NCI-H2081 (cell line): ENCODE results near the gene PPFIBP1.
A peak's percentile ranks its signal among the peaks of the same experiment; 100 is the strongest.

Experiments used
- DNase-seq, 2 experiments: peaks; one replicate each; lab custom pipeline; 2025; lab: John Stamatoyannopoulos, UW

The PPFIBP1 gene

DNA sequence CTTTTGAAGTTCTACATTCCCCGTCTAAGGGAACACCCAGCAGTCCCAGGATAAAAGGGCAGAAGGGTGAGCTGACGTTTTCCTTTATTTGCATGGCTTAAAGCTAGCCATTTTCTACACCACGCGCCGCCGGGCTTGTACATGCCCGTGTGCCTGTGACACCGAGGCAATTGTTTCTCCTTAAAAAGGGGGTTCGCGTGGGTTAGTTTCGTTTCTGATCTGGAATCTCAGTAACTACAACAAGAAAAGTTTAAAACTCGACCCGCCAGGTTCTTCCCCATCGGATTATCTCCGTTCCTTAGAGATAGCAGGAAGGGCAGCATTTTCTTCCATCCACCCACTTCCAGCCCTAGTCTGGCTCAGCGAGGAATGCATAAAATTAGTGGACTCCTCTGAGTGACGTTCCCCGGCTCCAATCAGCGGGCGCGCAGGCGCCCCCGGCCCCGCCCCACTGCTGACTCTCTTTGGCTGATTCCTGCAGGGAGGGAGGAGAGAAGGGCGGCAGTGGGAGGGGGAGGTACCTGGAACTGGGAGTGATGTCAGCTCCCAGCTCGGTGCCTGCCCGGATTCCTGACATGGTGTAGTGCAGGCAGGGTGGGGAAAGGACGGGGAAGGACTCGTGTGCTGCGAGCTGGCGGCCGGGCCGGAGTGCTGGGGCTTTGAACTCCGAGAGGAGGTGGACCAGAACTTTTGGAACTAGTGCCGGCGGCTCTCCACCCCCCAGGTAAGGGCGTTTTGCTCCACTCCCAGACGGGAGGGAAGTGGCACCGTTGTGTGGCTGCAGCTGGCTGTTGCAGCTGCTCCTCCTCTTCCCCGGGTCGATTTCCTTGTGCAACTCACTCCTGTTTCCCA, at the start of gene PPFIBP1:
Gene PPFIBP1 (plus strand): TSS at position 565 of the 852 bp plus-strand sequence. CDS start 109,191 bp downstream, outside the sequence.
- DNase-seq: peak; percentile 96 to 98

DNA sequence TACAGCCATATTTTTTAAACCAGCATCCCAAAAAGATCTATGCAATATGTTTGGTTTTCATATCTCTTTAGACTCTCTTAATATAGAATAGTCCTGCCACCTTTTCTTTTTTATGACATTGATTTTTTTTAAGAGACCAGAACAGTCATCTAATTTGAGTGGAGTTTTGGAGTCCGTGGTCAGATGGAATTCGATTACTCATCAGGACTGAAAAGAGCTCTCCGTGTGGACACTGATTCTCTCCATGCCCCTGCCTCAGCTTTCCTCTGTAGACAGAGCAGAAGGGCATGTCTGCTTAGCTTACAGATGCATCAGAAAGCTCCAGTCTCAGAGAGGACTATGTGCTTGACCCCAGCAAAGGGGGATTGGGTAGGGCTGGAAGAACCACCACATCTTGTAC, 49.7 kb upstream of the PPFIBP1 start:
- no peak for DNase-seq

DNA sequence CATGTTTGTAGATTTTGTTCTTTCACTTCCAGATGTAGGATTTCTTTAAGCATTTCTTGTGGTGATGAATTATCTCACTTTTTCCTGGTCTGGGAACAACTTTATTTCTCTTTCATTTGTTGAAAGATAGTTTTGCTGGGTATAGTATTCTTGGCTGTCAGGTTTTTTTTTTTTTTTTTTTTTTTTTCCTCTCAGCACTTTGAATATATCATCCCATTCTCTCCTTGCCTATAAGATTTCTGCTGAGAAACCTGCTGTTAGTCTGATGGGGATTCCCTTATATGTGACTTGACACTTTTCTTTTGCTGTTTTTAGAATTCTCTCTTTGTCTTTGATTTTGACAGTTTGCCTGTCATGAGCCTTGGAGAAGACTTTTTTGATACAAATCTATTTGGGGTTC, 47.0 kb upstream of the PPFIBP1 start:
- DNase-seq: no peak

DNA sequence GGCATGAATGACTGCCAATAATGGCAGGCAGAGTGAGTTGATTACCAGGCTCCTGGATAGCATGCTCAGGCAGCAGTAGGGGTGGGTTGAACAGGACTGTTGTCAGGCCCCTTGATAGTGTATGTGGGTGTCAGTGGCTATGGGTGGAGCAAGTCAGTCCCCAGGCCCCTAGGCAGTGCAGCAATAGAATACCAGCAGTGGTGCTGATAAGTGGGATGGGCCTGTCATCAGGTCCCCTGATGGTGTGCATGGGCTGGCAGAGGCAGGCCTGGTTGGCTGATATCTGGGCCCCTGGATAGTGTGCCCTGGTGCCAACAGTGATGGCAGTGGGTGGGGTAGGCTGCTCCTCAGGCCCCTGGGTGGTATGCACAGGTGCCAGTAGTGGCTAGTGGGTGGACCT, 45.1 kb upstream of the PPFIBP1 start:
- DNase-seq: no peak

DNA sequence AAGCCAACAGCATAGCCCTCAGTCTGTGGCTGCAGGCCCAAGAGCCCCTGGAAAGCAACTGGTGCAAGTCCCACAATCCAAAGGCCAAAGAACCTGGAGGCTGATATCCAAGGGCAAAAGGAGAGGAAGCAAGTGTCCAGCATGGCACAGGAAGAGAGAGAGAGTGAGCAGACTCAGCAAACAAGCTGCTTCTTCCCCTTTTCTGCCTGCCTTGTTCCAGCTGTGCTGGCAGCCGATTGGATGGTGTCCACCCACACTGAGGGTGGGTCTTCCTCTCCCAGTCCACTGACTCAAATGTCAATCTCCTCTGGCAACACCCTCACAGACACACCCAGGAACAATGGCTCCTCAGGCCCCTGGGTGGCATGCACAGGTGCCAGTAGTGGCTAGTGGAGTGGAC, 44.0 kb upstream of the PPFIBP1 start:
- no peak for DNase-seq

DNA sequence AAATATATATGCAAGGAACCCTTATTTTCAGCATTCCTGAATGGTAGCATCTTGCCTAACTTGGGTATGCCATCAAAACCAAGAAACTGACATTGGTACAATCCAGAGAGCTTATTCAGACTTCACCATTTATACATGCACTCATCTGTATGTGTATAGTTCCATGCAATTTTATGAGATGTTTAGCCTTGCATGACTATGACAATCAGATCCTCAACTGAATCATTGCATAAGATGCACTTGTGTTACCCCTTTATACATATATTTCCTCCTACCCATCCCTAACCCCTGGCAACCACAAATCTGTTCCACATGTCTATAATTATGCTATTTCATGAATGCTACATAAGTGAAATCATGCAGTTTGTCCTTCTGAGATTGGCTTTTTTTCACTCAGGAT, 37.0 kb upstream of the PPFIBP1 start:
- DNase-seq: no peak

DNA sequence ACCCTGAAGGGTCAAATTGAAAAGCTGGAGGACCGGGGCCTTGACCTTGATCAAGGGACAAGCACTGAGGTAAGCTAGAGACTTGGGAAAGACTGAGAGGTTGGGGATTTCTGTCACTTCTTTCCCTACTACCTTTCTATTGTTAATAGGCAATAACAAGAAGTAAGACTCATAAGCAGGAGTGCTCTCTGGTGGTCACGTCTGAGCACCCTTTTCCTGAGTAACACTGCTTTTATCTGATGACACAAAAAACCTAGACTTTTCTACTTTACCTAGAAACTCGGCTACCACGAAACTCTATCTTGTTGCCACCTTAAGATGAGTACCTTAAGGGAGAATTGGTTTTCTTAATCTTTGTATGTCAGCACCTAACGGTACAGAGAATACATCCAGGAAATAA, 35.5 kb upstream of the PPFIBP1 start:
- no peak for DNase-seq

DNA sequence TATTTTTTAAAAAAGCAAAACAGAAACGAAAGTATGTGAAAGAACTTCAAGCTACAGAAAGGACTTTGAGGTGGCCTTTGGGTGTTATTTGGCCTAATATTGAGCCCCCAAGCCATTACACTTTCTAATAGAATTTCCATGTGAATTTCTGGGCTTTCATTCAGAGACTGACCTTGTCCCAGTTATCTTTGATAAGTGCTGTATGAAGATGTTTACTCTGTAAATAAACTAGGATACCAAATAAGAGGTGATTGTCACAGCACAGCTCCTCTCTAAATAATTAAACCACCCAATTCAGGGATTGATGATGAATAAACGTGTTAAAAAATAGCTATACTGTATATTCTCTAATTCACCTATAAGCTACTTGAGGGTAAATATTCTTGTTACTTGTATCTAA, 32.8 kb upstream of the PPFIBP1 start:
- no peak for DNase-seq

DNA sequence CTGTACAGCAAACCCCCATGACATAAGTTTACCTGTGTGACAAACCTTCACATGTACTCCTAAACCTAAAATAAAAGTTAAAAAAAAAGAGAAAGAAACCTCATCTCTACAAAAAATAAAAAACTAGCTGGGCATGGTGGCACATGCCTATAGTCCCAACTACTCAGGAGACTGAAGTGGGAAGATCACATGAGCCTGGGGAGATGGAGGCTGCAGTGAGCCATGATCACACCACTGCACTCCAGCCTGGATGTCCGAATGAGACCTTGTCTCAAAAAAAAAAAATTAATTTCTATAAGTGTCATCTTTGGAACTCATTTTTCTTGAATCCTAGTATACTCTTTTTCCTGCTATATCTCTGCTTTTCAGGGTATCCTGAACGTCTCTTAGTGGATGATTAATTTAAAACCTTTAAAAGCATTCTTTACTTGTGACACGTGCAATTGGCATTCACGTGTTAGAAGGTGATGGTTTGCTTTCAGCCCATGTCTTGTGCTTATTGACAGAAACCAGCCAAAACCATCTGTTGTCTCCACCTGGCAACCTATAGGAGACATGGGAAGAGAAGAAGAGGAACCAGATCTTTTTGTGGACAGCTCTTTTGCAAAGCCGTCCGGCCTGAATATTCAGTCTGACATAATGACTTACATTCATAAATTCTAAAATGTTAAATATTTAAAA, 30.6 kb upstream of the PPFIBP1 start:
- DNase-seq: no peak

DNA sequence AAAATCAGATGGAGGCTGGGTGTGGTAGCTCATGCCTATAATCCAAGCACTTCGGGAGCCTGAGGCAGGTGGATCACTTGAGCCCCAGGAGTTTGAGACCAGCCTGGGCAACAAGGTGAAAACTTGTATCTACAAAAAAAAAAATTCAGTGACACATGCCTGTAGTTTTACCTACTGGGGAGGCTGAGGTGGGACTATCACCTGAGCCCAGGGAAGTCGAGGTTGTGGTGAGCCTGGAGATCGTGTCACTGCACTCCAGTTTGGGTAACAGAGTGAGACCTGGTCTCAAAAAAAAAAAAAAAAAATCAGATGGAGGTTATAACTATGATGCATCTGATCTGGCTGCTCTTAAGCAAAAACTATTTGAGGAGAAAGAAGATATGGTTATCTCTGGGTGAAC, 26.6 kb upstream of the PPFIBP1 start:
- DNase-seq: no peak

DNA sequence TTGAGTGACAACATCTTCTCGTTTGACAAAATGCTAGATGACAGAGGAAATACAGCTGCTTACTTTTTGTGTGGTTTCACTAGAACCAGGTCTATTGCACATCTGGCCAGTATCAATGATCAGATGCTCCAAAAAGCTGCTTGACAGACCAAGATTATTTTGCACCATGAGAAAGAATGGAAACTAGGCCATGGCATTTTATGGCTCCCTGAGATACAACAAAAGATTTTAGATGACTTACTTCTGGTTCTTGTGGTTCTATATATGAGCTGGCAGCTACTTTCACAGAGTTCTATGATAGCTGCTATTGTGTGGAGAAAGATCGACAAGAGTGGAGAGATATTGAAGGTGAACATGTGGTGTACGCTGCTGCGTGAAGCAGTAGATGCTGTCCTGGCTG, 25.9 kb upstream of the PPFIBP1 start:
- no peak for DNase-seq

DNA sequence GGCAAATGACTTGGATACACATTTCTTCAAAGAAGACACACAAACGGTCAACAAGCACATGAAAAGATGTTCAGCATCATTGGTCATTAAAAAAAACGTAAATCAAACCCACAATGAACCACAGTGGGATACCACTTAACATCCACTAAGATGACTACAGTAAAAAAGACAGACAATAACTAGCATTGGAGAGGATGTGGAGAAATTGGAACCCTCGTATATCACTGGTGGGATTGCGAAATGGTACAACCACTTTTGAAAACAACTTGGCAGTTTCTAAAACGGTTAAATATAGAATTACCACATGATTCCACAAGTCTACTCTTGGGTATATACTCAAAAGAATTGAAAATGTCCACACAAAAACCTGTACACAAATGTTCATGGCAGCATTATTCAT, 25.2 kb upstream of the PPFIBP1 start:
- DNase-seq: peak in 1 of 2 experiments; percentile 14

DNA sequence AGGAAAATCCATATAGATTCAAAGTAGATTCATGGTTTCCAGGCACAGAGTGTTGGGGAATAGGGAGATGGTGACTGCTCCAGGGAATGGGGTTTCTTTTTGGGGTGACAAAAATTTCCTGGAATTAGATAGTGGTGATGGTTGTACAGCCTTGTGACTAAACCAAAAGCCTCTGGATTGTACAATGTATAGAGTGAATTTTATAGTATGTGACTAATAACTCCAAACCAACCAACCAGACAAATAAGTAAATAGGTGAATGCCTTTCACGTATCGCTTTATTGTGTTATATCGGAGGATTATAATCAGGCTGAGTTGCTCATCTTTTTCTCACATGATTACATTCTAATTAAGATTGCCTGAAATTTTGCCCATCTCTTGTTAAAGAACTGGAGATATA, 24.6 kb upstream of the PPFIBP1 start:
- DNase-seq: no peak

DNA sequence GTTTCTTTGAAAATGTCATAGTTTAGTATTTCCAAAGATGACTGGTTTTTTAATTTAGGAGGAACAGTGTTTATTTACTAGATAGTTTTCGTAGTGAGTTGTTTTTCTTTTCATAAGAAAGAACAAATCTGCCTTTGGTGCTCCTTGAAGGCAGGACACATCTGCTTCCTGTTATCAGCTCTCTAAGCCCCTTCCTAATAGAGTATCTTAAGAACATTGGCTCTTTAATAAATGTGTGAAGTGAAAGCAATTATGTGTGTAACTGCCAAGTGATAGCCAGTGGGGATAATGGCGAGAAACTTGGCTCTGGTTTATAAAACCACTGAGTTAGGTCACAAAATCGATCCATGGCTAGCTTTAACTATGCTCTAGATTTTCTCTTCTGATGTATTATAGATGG, 23.5 kb upstream of the PPFIBP1 start:
- DNase-seq: no peak

DNA sequence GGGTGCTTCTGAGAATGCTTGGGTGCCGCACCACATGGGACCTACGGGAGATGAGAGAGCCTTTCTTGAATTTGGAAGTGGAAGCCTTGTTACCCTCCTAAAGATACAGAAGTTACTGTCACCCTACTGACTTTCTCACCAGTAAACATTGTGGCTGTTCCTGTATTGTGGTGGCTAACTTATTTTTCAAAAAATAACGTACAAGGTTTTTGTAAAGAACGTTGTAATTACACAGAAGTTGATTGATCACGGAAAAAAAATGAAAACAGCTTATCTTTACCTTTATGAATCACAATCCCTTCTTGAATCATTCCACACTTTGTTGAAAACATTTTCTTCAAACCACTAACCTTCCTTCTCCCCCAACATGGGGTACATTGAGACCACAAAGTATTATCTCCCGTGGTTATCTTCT, 22.0 kb upstream of the PPFIBP1 start:
- no peak for DNase-seq

DNA sequence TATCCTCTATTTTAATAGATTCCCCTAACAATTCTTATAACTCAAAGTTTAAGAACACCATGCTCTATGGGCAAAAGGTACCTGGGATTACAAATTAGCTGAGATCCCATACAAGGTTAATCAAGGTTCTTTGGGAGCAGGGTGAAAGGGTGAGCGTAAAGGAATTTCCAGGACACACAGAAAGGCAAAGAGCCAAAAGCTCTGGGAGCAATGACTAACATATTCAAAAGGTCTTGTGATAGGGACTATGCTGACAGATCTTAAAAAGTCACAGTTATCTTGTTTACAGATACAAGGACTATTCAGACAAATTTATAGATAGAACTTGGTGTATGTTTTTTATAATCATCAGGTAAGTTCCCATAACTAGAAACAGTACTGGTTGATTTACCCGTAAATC, 19.5 kb upstream of the PPFIBP1 start:
- no peak for DNase-seq

DNA sequence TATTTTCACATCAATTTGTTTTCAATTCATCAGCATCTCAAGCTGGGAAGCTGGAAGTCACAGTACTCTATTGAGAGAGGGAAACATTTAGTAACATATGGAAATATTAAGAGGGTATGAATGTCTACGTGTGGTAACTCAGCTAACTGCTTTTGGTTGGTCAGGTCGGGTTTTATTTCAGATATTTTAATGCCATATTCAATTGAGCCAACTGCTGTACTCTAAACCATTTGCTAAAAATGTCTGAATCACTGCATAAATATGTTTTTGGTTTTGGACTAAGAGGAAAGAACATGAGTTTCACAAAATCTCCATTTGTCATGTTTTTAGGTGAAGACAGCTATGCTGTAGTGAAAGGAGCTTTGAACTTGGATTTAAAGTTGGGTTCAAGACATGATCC, 18.9 kb upstream of the PPFIBP1 start:
- DNase-seq: no peak

DNA sequence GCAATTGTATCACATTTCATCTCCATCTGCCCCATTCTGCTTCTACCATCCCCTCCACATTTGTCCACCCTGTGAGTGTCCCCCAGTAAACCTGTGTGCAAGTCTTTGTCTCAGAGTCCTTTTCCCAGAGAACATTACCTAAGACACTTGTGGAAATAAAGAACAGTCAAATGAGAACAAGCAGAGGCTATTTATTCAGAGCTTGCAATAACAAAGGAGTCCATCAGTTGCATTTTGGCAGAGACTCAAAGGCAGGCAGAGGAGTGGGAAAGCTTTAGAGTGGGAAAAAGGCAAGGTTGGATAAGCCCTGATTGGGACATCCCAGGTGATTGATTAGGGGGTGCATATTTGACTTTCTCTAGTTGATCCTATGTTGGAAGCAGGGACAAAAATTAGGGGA, 18.2 kb upstream of the PPFIBP1 start:
- peak in 1 of 2 experiments; percentile 4 for DNase-seq

DNA sequence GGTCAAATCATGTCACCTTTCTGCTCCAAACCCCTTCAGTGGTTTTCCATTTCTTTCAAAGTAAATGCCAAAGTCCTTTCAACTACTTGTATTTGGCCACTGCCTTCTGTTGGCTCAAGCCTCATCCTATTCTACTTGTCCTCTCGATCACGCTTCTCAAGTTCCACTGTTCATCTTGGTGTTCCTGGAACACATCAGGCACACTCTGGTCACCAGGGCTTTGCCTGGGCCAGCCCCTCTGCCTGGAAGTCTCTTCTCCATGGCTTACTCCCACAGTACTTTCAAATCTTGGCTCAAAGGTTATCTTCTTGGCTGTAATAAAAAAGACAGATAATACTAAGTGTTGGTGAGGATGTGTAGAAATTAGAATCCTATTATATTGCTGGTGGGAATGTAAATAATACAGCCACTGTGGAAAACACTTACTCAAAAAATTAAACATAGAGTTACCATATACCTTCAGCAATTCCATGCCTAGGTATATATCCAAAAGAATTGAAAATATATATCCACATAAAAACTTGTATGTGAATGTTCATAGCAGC, 17.3 kb upstream of the PPFIBP1 start:
- no peak for DNase-seq

DNA sequence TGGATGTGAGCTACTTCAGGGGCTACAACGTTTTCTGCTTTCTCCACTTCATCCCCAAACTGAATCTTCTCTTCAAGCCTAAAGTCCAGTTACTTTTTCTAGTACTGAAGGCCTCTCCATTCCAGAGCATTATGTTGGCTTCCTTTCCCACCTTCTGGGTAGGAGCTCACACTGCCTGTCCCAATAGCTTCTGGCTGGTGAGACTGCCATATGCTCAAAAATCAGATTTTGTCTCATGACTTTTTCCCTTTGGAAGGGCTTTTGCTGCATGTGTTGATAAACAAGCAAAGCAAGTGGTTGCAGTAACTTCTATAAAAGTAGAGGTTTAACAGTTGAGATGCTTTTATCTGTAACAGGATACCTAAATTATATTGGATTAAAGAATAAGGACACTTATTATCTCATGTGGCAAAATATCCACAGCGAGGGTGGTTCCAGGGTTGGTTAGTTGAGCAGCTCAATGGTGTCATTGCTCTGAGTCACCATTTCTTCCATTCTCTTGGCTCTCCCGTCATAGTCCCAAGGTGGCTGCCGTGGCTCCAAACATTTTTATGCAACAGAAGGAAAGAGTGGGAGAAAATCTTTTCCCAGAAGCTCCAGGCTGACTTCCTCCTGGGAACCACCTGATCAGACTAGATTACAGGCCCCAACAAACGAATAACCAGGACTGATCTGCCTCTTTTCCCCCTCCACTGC, 15.1 kb upstream of the PPFIBP1 start:
- no peak for DNase-seq

DNA sequence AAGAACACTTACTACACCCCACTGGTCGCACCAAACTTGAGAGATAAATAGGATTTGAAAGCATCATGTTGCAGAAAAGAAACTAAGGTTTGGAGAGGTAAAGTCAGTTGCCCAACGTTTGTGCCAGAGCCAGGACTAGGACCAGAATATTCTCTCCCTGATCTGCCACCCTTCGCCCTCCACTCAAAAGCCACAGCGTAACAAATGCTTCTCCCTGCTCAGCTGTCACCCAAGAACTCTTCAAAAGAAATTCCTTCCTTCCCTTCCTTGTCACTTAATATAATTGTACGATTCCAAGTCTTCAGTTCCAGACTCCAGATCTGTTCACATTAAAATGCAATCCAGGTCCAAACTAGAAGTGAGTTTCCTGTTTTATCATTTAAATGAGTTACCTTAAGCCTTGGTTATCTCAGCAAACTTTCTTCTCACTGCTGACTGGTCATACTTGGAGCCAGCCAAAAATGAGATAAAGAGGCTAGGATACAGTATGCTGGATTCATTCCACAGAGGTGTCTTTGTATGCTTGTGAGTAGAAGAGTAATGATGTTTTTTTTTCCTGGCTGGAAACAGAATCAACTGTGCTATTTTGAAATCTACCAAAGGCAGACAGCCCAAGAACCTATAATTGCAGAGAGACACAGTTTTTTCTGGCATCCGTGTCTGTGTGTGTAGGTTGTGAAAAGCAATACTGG, 12.8 kb upstream of the PPFIBP1 start:
- DNase-seq: no peak

DNA sequence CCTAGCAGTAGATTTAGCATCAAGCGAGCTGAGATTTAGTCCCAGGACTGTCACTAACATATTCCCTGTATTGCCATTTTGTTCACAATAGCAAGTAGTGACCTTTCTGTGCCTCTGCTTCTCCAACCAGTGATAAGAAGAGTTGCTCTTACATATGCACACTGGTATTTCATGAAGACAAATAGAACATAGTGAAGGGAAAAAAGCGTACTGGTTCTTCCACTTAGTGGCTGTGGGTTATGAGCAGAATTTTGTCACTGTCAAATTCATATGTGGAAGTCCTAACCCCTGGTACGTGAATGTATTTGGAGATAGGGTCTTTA, 12.3 kb upstream of the PPFIBP1 start:
- DNase-seq: no peak
